ENCODE results near the gene CHRNA7. TPM values are rescaled to one million over a fixed set of nuclear protein-coding genes. Genes with fewer than 3 reads are reported as not detected.
"Not testable (repeated sequence)": the region's sequence is repeated elsewhere in the genome, so short reads cannot be mapped to it uniquely, and the experiment has no call there.

CHRNA7 gene
- total and polyA plus RNA-seq, 5 donors from 2014 or later: 1.3 to 3.8 (median 1.4) TPM; not detected in 1

- H3K9me3 Mint-ChIP-seq; H3K4me3 Mint-ChIP-seq; H3K27me3 Mint-ChIP-seq; H3K9me3 ChIP-seq (ENCODE audit: control insufficient read depth in 2 of 2, low read length in 2 of 2); ATAC-seq (ENCODE audit: low read depth in 2 of 2); H3K27ac ChIP-seq (ENCODE audit: insufficient read depth, low read length, poor library complexity, severe bottlenecking); DNase-seq; H3K27me3 ChIP-seq (ENCODE audit: control insufficient read depth, insufficient read depth, low read length); H3K4me1 ChIP-seq (ENCODE audit: control insufficient read depth, insufficient read depth, low read length, poor library complexity, severe bottlenecking); H3K27ac Mint-ChIP-seq; H3K4me1 Mint-ChIP-seq; H3K36me3 Mint-ChIP-seq; H3K4me3 ChIP-seq (ENCODE audit: low read depth, low read length); H3K36me3 ChIP-seq (ENCODE audit: control insufficient read depth, insufficient read depth, low read length): not testable (repeated sequence)
Observed at GRCh38 chr15:32166270-32166669, 136.0 kb downstream of the CHRNA7 start.

- not testable (repeated sequence) for H3K9me3 Mint-ChIP-seq; ATAC-seq (ENCODE audit: low read depth in 2 of 2); H3K4me1 ChIP-seq (ENCODE audit: control insufficient read depth, insufficient read depth, low read length, poor library complexity, severe bottlenecking)
Observed at GRCh38 chr15:32167913-32168312, 137.6 kb downstream of the CHRNA7 start.

DNA sequence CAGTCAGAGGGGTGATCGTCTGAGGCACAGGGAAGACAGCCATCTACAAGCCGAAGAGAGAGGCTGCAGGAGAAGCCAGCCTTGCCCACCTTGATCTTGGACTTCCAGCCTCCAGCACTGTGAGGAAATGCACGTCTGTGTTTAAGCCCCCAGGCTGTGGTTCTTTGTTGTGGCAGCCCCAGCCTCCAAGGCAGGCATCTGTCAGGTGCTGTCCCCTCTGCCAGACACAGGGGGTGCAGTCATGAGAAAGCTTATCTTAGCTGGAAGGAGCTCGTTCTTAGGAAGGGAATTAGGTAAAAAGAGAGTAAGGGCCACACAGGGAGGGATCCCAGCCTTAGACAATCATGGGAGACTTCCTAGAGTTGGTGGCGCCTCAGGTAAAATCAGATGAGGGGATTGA lies 150.3 kb downstream of the CHRNA7 start:
- not testable (repeated sequence) for H3K27me3 Mint-ChIP-seq; H3K36me3 ChIP-seq (ENCODE audit: control insufficient read depth, insufficient read depth, low read length); H3K36me3 Mint-ChIP-seq; ATAC-seq (ENCODE audit: low read depth in 2 of 2); H3K4me3 ChIP-seq (ENCODE audit: low read depth, low read length); H3K4me1 Mint-ChIP-seq; H3K27me3 ChIP-seq (ENCODE audit: control insufficient read depth, insufficient read depth, low read length); DNase-seq; H3K4me3 Mint-ChIP-seq; H3K27ac ChIP-seq (ENCODE audit: insufficient read depth, low read length, poor library complexity, severe bottlenecking); H3K9me3 Mint-ChIP-seq; H3K4me1 ChIP-seq (ENCODE audit: control insufficient read depth, insufficient read depth, low read length, poor library complexity, severe bottlenecking); H3K9me3 ChIP-seq (ENCODE audit: control insufficient read depth in 2 of 2, low read length in 2 of 2); H3K27ac Mint-ChIP-seq

More at GRCh38 chr15:32167913-32168312, 137.6 kb downstream of the CHRNA7 start:
- H3K36me3 ChIP-seq (ENCODE audit: control insufficient read depth, insufficient read depth, low read length); H3K27ac Mint-ChIP-seq; DNase-seq; H3K27ac ChIP-seq (ENCODE audit: insufficient read depth, low read length, poor library complexity, severe bottlenecking); H3K9me3 ChIP-seq (ENCODE audit: control insufficient read depth in 2 of 2, low read length in 2 of 2); H3K27me3 Mint-ChIP-seq; H3K4me1 Mint-ChIP-seq; H3K27me3 ChIP-seq (ENCODE audit: control insufficient read depth, insufficient read depth, low read length); H3K4me3 Mint-ChIP-seq; H3K4me3 ChIP-seq (ENCODE audit: low read depth, low read length); H3K36me3 Mint-ChIP-seq: not testable (repeated sequence)

GRCh38 chr15:32193780-32194179 lies 163.5 kb downstream of the CHRNA7 start:
- not testable (repeated sequence) for H3K9me3 Mint-ChIP-seq; H3K4me1 ChIP-seq (ENCODE audit: control insufficient read depth, insufficient read depth, low read length, poor library complexity, severe bottlenecking); H3K9me3 ChIP-seq (ENCODE audit: control insufficient read depth in 2 of 2, low read length in 2 of 2); H3K4me3 Mint-ChIP-seq; H3K4me1 Mint-ChIP-seq; H3K27ac ChIP-seq (ENCODE audit: insufficient read depth, low read length, poor library complexity, severe bottlenecking); H3K27me3 ChIP-seq (ENCODE audit: control insufficient read depth, insufficient read depth, low read length); H3K36me3 Mint-ChIP-seq; DNase-seq; H3K27me3 Mint-ChIP-seq; ATAC-seq (ENCODE audit: low read depth in 2 of 2); H3K4me3 ChIP-seq (ENCODE audit: low read depth, low read length); H3K27ac Mint-ChIP-seq; H3K36me3 ChIP-seq (ENCODE audit: control insufficient read depth, insufficient read depth, low read length)

DNA sequence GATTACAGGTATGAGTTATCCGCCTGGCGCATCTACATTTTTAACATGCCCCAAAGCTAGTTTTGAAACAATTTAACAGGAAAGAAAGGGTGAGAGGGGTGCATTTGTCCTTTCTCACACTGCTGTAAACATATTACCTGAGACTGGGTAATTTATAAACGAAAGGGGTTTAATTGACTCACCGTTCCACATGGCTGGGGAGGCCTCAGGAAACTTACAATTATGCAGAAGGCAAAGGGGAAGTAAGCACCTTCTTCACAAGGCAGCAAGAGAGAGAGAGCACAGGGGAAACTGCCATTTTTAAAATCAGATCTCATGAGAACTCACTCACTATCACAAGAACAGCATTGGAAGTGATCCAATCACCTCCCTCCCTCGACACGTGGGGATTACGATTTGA lies 165.9 kb downstream of the CHRNA7 start:
- not testable (repeated sequence) for H3K36me3 ChIP-seq (ENCODE audit: control insufficient read depth, insufficient read depth, low read length); H3K9me3 ChIP-seq (ENCODE audit: control insufficient read depth in 2 of 2, low read length in 2 of 2); H3K4me3 ChIP-seq (ENCODE audit: low read depth, low read length); H3K9me3 Mint-ChIP-seq; H3K4me1 Mint-ChIP-seq; H3K27ac ChIP-seq (ENCODE audit: insufficient read depth, low read length, poor library complexity, severe bottlenecking); DNase-seq; H3K36me3 Mint-ChIP-seq; H3K27me3 ChIP-seq (ENCODE audit: control insufficient read depth, insufficient read depth, low read length); ATAC-seq (ENCODE audit: low read depth in 2 of 2); H3K4me3 Mint-ChIP-seq; H3K4me1 ChIP-seq (ENCODE audit: control insufficient read depth, insufficient read depth, low read length, poor library complexity, severe bottlenecking); H3K27me3 Mint-ChIP-seq; H3K27ac Mint-ChIP-seq

DNA sequence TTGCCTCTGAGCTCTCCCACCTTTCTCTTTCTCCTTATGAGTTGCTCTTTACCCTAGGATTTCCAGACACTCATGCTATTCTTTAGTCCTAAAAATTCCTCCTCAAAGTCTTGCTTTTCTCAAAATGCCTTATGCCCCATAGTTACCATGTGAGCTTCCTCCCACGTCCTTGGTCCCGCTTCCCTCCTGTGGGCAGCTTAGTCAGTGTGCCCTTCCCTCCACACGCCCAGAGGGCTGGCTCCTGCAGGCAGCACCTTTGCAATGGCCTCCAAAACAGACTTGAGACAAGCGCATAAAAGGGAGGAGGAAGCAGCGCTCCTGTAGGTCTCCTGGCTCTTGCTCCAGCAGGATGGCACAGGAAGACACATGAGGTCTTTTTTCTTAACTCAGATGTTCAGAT lies 168.6 kb downstream of the CHRNA7 start:
- not testable (repeated sequence) for H3K9me3 ChIP-seq (ENCODE audit: control insufficient read depth in 2 of 2, low read length in 2 of 2); H3K9me3 Mint-ChIP-seq; ATAC-seq (ENCODE audit: low read depth in 2 of 2); H3K27ac Mint-ChIP-seq; DNase-seq; H3K4me3 Mint-ChIP-seq; H3K36me3 ChIP-seq (ENCODE audit: control insufficient read depth, insufficient read depth, low read length); H3K4me1 ChIP-seq (ENCODE audit: control insufficient read depth, insufficient read depth, low read length, poor library complexity, severe bottlenecking); H3K36me3 Mint-ChIP-seq; H3K4me3 ChIP-seq (ENCODE audit: low read depth, low read length); H3K4me1 Mint-ChIP-seq; H3K27ac ChIP-seq (ENCODE audit: insufficient read depth, low read length, poor library complexity, severe bottlenecking); H3K27me3 ChIP-seq (ENCODE audit: control insufficient read depth, insufficient read depth, low read length); H3K27me3 Mint-ChIP-seq

DNA sequence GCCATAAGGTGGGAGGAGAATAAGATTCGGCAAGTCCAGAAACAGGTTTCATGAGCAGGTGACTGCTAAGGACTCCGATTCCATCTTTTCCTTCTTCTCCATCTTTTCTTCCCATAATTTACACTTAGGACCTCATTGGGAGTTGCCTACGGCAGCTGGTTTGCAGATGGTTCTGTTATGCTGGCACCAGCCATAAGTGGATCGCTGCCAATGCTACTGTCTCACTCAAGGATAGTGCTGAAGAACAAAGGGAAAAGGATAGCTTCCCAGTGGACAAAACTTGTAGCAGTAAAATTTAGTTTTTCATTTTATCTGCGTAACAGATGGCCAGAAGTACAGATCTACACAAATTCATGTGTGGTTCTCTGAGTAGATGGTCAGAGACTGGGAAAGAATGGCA lies 178.8 kb downstream of the CHRNA7 start:
- DNase-seq; H3K27ac Mint-ChIP-seq; H3K27me3 Mint-ChIP-seq; H3K9me3 ChIP-seq (ENCODE audit: control insufficient read depth in 2 of 2, low read length in 2 of 2); H3K4me1 ChIP-seq (ENCODE audit: control insufficient read depth, insufficient read depth, low read length, poor library complexity, severe bottlenecking); H3K27me3 ChIP-seq (ENCODE audit: control insufficient read depth, insufficient read depth, low read length); H3K36me3 ChIP-seq (ENCODE audit: control insufficient read depth, insufficient read depth, low read length); H3K4me1 Mint-ChIP-seq; H3K27ac ChIP-seq (ENCODE audit: insufficient read depth, low read length, poor library complexity, severe bottlenecking); H3K4me3 ChIP-seq (ENCODE audit: low read depth, low read length); H3K9me3 Mint-ChIP-seq; H3K36me3 Mint-ChIP-seq; ATAC-seq (ENCODE audit: low read depth in 2 of 2); H3K4me3 Mint-ChIP-seq: not testable (repeated sequence)

DNA sequence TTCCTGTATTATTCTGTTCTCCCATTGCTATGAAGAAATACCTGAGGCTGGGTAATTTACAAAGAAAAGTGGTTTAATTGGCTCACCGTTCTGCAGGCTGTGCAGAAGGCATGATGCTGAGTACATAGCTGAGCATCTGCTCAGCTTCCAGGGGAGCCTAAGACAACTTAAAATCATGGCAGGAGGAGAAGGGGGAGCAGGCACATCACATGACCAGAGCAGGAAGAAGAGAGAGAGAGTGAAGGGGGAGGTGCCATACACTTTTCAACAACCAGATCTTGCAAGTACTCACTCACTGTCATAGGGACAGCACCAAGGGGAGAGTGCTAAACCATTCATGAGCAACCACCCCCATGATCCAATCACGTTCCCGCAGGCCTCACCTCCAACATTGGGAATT lies 188.4 kb downstream of the CHRNA7 start:
- ATAC-seq (ENCODE audit: low read depth in 2 of 2) (no peak), DNase-seq (no peak)
- Mint-ChIP-seq H3K9me3 (peaks cover 1 to 26% (median 8%) of the 10 kb centered on the region in 7 donors), H3K36me3 (no peaks in the 10 kb centered on the region), H3K27ac (no peak overlapping the region), H3K4me1 (no peaks in the 10 kb centered on the region), H3K27me3 (no peaks in the 10 kb centered on the region), H3K4me3 (no peak overlapping the region)
- peaks cover 6 to 7% of the 10 kb centered on the region in 2 experiments for H3K9me3 ChIP-seq (ENCODE audit: control insufficient read depth in 2 of 2, low read length in 2 of 2)
- H3K27ac ChIP-seq (ENCODE audit: insufficient read depth, low read length, poor library complexity, severe bottlenecking): no peak overlapping the region
- no peaks in the 10 kb centered on the region for H3K36me3 ChIP-seq (ENCODE audit: control insufficient read depth, insufficient read depth, low read length)
- H3K4me3 ChIP-seq (ENCODE audit: low read depth, low read length): no peak overlapping the region
- no peaks in the 10 kb centered on the region for H3K4me1 ChIP-seq (ENCODE audit: control insufficient read depth, insufficient read depth, low read length, poor library complexity, severe bottlenecking)
- no peaks in the 10 kb centered on the region for H3K27me3 ChIP-seq (ENCODE audit: control insufficient read depth, insufficient read depth, low read length)

Data from CD4-positive, CD25-positive, alpha-beta regulatory T cell (primary cell).